NCI-H2107 treated with DMSO at 0.1 percent for 48 hours (cell line): ENCODE data around the gene KBTBD12.

Source experiments
- DNase-seq: peaks from one replicate; lab custom pipeline; 2025; ENCODE audit not compliant: unreplicated experiment; lab: John Stamatoyannopoulos, UW

Gene KBTBD12

GRCh38 chr3:127951276-127951675 is 36.2 kb downstream of the KBTBD12 start:
- DNase-seq, result no peak

DNA sequence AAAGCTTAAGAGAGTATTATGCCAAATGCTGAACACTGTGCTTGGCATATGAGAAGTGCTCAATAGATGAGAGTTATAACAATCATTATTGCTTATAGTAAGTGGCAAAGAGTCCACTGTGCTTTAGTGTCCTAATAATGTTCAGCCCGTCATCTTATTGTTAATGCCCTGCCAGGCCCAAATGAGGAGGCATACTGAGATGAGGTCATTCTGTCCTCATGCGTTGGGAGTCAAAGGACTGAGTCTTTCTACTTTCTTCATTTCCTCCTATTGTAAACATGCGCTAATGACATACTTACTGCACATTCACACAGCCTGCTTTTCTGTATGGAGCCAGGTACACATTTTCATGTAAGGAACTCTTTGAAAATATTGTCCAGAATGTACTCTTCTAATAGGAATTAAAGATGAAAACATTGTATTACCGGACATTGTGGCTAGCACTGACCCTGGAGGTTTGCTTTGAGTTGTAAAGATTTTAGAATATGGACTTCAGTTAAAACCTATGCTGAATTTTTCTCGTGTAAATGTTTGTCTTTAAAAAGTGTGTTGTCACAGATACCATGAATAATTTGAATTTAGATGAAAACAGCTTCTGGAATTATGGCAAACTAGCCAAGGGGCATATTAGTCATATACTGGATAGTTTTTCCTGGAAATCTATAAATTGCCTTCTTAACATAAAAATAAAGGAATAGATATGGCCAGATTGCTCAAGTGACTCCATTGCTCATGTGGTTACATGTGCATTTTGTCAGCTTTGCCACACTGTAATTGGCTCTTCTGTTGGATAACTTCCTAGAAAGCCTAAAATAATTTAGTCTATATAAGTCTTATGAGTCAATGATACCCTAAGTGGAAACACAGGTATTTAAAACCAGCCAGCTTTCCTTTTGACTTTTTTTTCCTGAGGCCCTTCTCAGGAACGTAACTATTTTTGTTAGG is 38.3 kb downstream of the KBTBD12 start:
- DNase-seq, result no peak

DNA sequence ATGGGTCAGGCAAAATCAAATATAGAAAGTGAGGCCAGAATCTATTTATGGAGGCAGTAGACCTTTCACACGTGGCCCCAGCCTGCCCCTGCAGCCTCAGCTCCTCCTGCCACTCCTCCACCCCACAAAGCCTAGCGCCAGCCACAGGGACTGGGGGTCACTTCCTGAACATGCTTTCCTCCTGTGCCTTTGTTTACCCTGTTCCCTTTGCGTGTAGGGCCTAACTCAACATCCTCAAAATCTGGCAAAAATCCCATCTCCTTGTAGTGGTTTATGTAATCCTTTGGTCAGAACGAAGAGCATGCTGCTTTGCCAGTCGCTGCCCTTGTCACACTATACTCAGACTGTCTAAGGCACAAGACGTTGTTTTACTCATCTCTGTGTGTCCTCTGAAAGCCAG is 39.6 kb downstream of the KBTBD12 start:
- no peak for DNase-seq

- no peak for DNase-seq
These were observed 40.7 kb downstream of the KBTBD12 start for GRCh38 chr3:127955728-127956127.

DNA sequence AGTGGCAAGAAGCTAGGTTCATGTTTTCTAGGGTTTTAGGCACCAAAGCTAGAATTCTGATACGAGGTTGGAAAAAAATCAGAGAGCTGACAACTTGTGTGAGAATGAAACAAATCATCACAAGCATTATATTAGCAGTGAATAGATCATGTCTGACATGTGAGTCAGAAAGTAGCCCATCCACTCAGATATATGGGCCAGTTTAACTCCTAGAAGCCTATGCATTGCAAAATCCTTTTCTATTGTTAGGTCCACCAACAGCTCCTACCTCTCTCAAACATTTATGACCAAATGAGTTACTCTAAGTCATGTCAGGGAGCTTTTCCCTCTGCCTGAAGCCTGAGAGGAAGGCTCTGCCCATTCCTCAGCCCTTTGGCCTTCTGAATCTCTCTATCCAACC is 44.0 kb downstream of the KBTBD12 start:
- DNase-seq, result no peak

GRCh38 chr3:127959873-127960272 is 44.8 kb downstream of the KBTBD12 start:
- DNase-seq, result peak; percentile 44

GRCh38 chr3:127960421-127960965 is 45.5 kb downstream of the KBTBD12 start:
- DNase-seq, result no peak

- no peak for DNase-seq
These were observed 46.1 kb downstream of the KBTBD12 start for GRCh38 chr3:127961124-127961523.

- DNase-seq, result no peak
These were observed 46.9 kb downstream of the KBTBD12 start for GRCh38 chr3:127961963-127962362.

GRCh38 chr3:127962937-127963336 is 47.9 kb downstream of the KBTBD12 start:
- no peak for DNase-seq

DNA sequence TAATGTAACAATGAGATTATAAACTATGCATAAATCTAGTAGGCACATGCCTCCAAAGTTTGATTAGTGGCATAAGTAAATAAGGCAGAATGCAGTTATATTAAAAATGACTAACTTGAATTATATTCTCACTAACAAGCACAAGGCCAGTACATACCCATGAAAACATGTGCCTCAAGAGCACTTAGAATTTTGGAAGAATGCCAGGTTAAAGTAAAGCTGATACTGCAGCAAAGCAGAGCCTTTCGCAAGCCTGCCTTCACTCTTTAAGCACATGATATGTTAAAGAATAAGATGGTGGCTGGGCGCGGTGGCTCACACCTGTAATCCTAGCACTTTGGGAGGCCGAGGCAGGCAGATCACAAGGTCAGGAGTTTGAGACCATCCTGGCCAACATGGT is 49.0 kb downstream of the KBTBD12 start:
- peak; percentile 92 for DNase-seq

DNA sequence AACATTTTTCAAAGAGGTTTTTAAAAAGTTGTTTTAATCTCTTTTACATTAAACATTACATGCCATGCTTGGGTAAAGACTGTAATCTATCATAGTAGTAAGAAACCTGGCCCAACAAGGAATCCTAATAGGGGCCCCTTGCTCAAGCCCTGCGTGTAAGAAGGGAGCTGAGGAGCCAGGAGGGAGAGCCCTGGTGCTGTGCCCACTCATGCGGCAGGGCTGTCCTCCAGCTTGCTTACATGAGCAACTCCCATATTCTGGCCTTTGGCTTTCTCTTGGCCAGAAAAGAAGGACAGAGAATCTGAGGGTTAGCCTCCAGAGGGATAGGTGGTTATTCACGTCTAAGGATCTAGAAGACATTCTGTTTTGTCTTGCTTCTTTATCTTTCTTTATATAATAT is 49.8 kb downstream of the KBTBD12 start:
- no peak for DNase-seq

DNA sequence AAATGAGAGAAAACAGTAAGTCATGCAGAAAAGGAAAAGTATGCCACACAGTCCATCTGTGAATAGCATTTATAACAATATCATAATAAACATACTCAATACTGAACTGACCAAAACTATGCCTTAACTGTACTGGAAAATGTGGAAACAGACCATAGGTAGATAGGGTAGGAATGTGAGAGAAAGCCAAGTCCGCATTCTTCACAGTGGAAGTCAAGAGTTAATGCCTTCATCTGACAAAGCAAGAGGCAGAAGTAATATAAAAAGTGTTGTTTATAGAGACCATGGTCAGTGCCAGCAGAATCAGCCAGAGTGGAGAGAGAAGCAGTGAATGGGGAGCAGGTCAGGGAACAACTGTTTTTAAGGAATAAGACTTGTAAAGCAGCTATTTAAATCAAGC is 52.3 kb downstream of the KBTBD12 start:
- no peak for DNase-seq

- peak; percentile 44 for DNase-seq
These were observed 56.0 kb downstream of the KBTBD12 start for GRCh38 chr3:127970966-127971592.

- no peak for DNase-seq
These were observed 59.2 kb downstream of the KBTBD12 start for GRCh38 chr3:127974226-127974625.

- no peak for DNase-seq
These were observed 60.4 kb downstream of the KBTBD12 start for GRCh38 chr3:127975153-127976029.

DNA sequence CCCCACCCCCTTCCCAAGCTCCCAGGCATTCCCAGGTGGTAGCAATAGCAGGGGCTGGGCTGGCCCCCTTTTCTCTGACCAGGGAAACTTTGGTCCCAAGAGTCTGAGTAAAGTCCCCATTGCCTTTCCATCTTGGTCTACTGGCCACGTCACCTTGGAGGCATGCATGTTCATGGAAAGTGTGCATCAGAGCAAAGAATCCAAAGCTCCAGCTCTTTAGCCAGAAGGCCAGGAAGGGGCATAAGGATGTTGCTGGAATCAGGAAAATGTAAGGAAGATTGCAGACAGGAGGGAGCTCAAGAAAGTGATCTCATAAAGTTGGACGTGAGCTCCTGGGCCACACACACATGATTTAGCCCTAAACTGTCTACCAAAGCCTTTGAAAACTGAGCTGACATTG is 63.6 kb downstream of the KBTBD12 start:
- no peak for DNase-seq

DNA sequence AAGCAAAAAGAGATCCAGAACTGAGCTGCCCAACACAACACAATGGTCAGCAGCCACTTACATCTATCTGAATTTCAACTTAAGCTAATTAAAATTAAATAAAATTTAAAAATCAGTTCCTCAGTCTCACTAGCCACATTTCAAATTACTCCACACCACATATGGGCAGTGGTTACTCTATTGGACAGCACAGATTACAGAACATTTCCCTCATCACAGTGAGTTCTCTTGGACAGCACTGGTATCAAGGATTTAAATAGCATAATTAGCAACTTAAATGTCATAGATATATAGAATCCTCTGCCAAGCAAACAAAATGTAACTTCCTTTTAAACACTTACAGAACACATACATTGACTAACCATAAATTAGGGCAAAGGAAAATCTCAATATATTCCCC is 64.4 kb downstream of the KBTBD12 start:
- DNase-seq, result no peak

- DNase-seq, result no peak
These were observed 66.1 kb downstream of the KBTBD12 start for GRCh38 chr3:127981097-127981496.

GRCh38 chr3:127982155-127982554 is 67.1 kb downstream of the KBTBD12 start:
- DNase-seq, result no peak
